Thyroid gland (tissue), 4 donors: ENCODE results near the gene PRXL2A.

Experiments used
- CTCF ChIP-seq, 6 experiments: fragments of 200-600 bp in 3 of 6; fragments of 450-650 bp in 3 of 6; sonication (generic) in 3 of 6; IDR thresholded peaks; one replicate each; pipeline ENCODE4 v1.5.1; 2016 to 2019; ENCODE audit warnings: antibody characterized with exemption in 6 of 6, mild to moderate bottlenecking in 2 of 6, inconsistent platforms in 1 of 6, moderate library complexity in 1 of 6
- POLR2A ChIP-seq, 2 donors: fragments of 450-650 bp; IDR thresholded peaks; one replicate each; pipeline ENCODE4 v1.6.1; 2017; ENCODE audit warnings: antibody characterized with exemption in 2 of 2, mild to moderate bottlenecking in 2 of 2, moderate library complexity in 1 of 2

GRCh38 chr10:80463868-80464267 is 55.5 kb downstream of the PRXL2A start:
- TF ChIP-seq CTCF (IDR thresholded peaks at IDR 0.05) (no peak), POLR2A (IDR thresholded peaks at IDR 0.05) (no peak)
